Measurements from ENCODE around the gene ITPR1. TPM values are rescaled to one million over a fixed set of nuclear protein-coding genes. Genes with fewer than 3 reads are reported as not detected.

ITPR1 gene
- total RNA-seq, 1 experiment from 2014 or later: 8.7 TPM

- Histone ChIP-seq H3K36me3 (ENCODE audit: control insufficient read depth, insufficient read depth, low read length) (no peaks in the 10 kb centered on the region), H3K9me3 (ENCODE audit: control insufficient read depth, insufficient read depth, low read depth, low read length) (no peaks in the 10 kb centered on the region), H3K27me3 (ENCODE audit: control insufficient read depth, insufficient read depth, low read length) (no peaks in the 10 kb centered on the region), H3K4me3 (ENCODE audit: low read depth in 2 of 2, low read length in 2 of 2) (no peak overlapping the region), H3K27ac (ENCODE audit: low read length) (no peak overlapping the region; the same call in none of the 2 replicates), H3K4me1 (ENCODE audit: control insufficient read depth, insufficient read depth, low read length) (peaks cover 26% of the 10 kb centered on the region)
- POLR2A ChIA-PET: no interaction called here
- in situ Hi-C loops (cut with HindIII; ENCODE audit: low pct_unique_long_range_greater_than_20kb, low sequenced_read_pairs) (no loop called here), intact Hi-C loops (cut with micrococcal nuclease; ENCODE audit: unreplicated experiment) (no loop called here)
- no peak for ATAC-seq
- no peak for DNase-seq (ENCODE audit: low read depth, low spot score)
- CTCF ChIA-PET: no interaction called here
- BruUV-seq (replicated peaks): no TSS peak
- TF ChIP-seq TCF7L2 (IDR thresholded peaks at IDR 0.05; ENCODE audit: low read depth, low read length): no peak
- no peak for TF ChIP-seq CTCF (IDR thresholded peaks at IDR 0.05)
- TF ChIP-seq SIN3A (IDR thresholded peaks at IDR 0.05; ENCODE audit: borderline replicate concordance, insufficient read depth, low read depth, low read length): no peak
- TF ChIP-seq POLR2AphosphoS5 (IDR thresholded peaks at IDR 0.05; ENCODE audit: low read depth, low read length): no peak
- TF ChIP-seq REST (IDR thresholded peaks at IDR 0.05; ENCODE audit: insufficient read depth in 1 of 2, low read depth in 2 of 2, low read length in 1 of 2): no peak
These were observed 231.0 kb downstream of the ITPR1 start for GRCh38 chr3:4724051-4724629.

- BruUV-seq (replicated peaks): no TSS peak
- Histone ChIP-seq H3K27me3 (ENCODE audit: control insufficient read depth, insufficient read depth, low read length) (no peaks in the 10 kb centered on the region), H3K4me1 (ENCODE audit: control insufficient read depth, insufficient read depth, low read length) (peaks cover 10% of the 10 kb centered on the region), H3K36me3 (ENCODE audit: control insufficient read depth, insufficient read depth, low read length) (no peaks in the 10 kb centered on the region), H3K4me3 (ENCODE audit: low read depth in 2 of 2, low read length in 2 of 2) (no peak overlapping the region), H3K9me3 (ENCODE audit: control insufficient read depth, insufficient read depth, low read depth, low read length) (no peaks in the 10 kb centered on the region), H3K27ac (ENCODE audit: low read length) (no peak overlapping the region)
- intact Hi-C loops (cut with micrococcal nuclease; ENCODE audit: unreplicated experiment): no loop called here
- CTCF ChIA-PET: interaction anchor here (0.6 kb wide), 1 partner anchor 250 kb away, joined by 10 read pairs; no protein-coding TSS in a partner anchor
- ATAC-seq (no peak), DNase-seq (ENCODE audit: low read depth, low spot score) (no peak)
- no peak for TF ChIP-seq CTCF (IDR thresholded peaks at IDR 0.05)
- TF ChIP-seq SIN3A (IDR thresholded peaks at IDR 0.05; ENCODE audit: borderline replicate concordance, insufficient read depth, low read depth, low read length): no peak
- TF ChIP-seq TCF7L2 (IDR thresholded peaks at IDR 0.05; ENCODE audit: low read depth, low read length): no peak
- no peak for TF ChIP-seq POLR2AphosphoS5 (IDR thresholded peaks at IDR 0.05; ENCODE audit: low read depth, low read length)
- TF ChIP-seq REST (IDR thresholded peaks at IDR 0.05; ENCODE audit: insufficient read depth in 1 of 2, low read depth in 2 of 2, low read length in 1 of 2): no peak
- POLR2A ChIA-PET: no interaction called here
- in situ Hi-C loops (cut with HindIII; ENCODE audit: low pct_unique_long_range_greater_than_20kb, low sequenced_read_pairs): no loop called here
These were observed 233.4 kb downstream of the ITPR1 start for GRCh38 chr3:4726549-4726948.

Data from Panc1 (cell line).